Stimulated activated CD4-positive, alpha-beta T cell treated with anti-CD3 and anti-CD28 coated beads, Interleukin-2, amount 100 ng/mL, for 24 hours (primary cell): ENCODE results near the gene TAB3.
A peak's percentile ranks its signal among the peaks of the same experiment; 100 is the strongest.

Experiments used
- DNase-seq, 2 donors: peaks; one replicate each; pipeline ENCODE4 v3.0.0-alpha.2; 2020

TAB3 gene

DNA sequence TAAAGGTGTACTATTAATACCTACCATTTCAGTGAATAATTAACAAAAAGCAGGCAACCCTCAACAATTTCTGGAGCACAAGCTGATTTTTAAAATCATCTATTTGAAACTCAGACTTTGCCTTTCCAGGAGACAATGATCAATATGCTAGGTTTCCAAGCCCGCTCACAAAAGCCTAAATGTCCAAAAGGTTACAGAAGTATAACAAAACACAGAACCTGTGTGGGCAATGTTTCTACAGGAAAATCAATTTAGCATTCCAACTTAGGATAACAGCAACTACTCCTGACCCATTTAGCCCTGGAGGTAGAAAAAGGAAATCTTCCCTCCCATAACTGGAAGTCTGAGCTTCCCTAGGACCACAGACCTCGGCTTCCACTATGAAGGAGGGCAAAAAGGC, 3.9 kb downstream of the TAB3 start:
- no peak for DNase-seq

GRCh38 chrX:30883138-30883537, 5.9 kb downstream of the TAB3 start:
- no peak for DNase-seq

DNA sequence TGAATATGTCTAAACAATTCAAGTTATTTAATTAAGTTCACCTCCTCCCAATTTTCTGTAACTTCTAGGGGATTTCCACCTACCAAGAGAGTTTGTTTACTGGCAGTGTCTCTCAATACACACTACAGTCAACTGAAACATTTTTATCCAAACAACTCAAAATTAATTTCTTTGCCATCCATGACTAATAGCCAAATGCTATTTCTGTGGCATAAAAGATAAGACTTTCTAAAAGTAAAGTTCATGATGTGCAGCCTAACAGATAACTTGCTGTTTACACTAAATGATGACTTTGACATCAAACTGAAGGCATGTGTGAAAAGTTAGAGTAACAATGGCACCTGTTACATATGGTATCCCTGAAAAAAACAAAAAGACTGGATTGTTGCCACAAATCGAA, 7.3 kb downstream of the TAB3 start:
- DNase-seq = no peak

- DNase-seq = no peak
Measured at GRCh38 chrX:30881390-30881789, 7.7 kb downstream of the TAB3 start.

- DNase-seq = no peak
Measured at GRCh38 chrX:30880058-30880457, 9.0 kb downstream of the TAB3 start.

- no peak for DNase-seq
Measured at GRCh38 chrX:30876367-30876766, 12.7 kb downstream of the TAB3 start.

DNA sequence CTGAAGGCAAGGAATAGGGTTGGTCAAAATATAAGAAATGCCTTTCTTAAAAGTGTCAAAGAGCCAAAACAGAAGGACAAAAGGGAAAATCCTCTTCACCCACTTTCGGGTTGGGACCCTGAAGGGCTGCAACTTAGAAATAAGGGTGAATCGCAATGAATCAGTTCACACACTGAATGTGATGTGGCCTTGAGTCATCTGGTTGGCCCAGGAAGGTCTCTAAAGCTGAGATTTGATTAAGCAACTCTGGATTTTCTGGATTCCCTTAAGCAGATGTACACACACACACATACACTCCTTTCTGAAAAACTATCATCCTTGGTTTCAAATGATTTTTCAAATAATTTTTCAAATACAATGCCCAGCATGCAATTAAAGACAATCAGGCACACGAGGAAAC, 13.1 kb downstream of the TAB3 start:
- DNase-seq = peak in 1 of 2 donors; percentile 2

- DNase-seq = no peak
Measured at GRCh38 chrX:30874851-30875250, 14.2 kb downstream of the TAB3 start.

DNA sequence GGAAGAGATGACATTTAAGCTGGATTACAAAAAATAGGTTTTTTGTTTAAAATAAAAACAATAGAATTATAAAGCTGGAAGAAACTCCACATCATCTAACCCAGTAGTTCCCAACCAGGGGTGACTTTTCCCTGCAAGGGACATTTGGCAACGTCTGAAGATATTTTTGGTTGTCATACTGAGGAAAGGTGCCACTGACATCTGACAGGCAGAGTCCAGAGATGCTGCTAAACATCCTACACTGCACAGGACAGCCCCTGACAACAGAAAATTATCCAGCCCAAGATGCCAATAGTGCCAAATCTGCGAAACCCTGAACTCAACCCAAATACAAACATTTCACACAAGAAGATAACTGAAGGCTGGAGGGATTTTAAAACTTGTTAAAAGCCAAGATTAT, 18.5 kb downstream of the TAB3 start:
- DNase-seq = no peak

GRCh38 chrX:30865612-30866011, 23.4 kb downstream of the TAB3 start:
- no peak for DNase-seq

GRCh38 chrX:30865015-30865414, 24.0 kb downstream of the TAB3 start:
- peak; percentile 6 to 16 for DNase-seq

GRCh38 chrX:30864383-30864785, 24.7 kb downstream of the TAB3 start:
- no peak for DNase-seq

GRCh38 chrX:30863974-30864373, 25.1 kb downstream of the TAB3 start:
- DNase-seq = no peak

GRCh38 chrX:30858098-30858497, 31.0 kb downstream of the TAB3 start:
- no peak for DNase-seq

GRCh38 chrX:30851449-30851848, 37.6 kb downstream of the TAB3 start:
- DNase-seq = no peak

DNA sequence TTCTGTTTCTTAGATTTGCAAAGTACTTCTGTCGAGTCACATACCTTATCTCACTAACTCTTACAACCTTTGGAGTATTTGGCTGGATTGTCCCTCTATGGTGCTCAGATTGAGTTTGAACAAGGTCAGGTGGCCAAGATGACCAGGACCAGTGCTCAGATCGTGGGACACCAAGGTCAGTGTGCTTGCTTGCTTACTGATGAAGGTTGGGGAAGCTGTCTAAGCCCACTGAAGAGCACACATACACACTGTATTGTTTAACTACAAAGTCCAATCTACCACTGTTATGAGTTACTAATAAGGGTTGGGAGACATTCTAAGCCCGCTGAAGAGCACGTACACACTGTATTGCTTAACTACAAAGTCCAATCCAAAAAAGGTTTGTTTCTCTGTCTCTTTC, 53.7 kb downstream of the TAB3 start:
- no peak for DNase-seq

GRCh38 chrX:30833896-30834295, 55.2 kb downstream of the TAB3 start:
- DNase-seq = no peak

GRCh38 chrX:30831082-30831481, 58.0 kb downstream of the TAB3 start:
- peak; percentile 29 to 33 for DNase-seq

DNA sequence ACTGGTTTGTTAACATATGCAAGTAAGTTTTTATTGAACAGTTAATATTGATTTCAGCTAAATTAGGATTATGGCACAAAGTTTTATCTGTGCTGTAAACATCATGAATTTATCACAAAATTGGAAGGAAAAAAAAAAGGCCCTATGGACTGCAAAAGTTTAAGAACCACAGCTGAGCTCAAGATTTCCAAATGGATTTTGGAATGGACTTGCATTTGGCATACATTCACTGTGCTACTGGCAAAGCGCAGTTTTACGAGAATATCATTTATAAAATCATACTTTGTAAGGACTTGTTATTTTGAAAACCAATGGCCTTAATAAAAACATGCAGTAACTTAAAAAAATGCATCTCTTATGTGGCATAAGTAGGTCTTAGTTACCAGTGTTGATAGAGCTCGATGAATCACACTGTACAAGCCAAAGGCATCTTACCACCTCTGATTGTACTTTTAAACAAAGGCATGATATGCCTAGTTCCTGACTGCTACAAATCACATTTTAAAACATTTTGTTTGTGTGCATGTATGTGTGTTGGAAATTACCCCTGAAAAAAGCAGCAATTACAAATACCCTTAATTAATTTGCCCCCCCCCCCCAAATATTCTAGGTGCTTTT, 58.6 kb downstream of the TAB3 start:
- DNase-seq = no peak

GRCh38 chrX:30824275-30824674, 64.8 kb downstream of the TAB3 start:
- no peak for DNase-seq

GRCh38 chrX:30822764-30823163, 66.3 kb downstream of the TAB3 start:
- no peak for DNase-seq

DNA sequence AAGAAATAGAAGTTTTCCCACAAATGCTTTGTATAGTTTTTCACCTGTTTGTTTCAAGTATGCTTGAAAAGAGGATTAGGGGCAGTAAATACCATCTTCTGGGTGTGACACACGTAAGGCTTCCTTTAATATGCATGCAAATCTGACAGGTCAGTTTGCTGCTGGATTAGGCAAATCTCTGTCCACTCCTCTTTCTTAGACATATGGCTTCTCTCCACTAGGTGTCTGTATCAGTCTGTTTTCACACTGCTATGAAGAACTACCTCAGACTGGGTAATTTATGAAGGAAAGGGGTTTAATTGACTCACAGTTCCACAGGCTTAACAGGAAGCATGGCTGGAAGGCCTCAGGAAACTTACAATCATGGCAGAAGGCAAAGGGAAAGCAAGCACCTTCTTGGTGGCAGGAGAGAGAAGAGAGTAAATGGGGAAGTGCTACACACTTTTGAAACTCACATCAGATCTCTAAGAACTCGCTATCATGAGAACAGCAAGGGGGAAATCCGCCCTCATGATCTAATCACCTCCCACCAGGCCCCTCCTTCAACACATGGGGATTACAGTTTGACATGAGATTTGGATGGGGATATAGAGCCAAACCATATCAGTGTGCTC, 66.9 kb downstream of the TAB3 start:
- no peak for DNase-seq

DNA sequence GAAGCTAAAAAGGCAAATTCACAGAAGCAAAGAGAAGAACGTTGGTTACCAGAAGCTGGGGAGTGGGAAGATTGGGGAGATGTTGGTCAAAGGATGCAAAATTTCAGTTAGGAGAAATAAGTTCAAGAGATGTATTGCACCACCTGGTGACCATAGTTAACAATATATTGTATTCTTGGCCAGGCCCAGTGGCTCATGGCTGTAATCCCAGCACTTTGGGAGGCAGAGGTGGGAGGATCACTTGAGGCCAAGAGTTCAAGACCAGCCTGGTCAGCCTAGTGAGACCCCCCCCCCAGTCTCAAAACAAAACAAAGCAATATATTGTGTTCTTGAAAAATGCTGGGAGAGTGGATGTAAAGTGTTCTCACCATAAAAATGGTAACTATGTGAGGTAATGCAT, 67.9 kb downstream of the TAB3 start:
- DNase-seq = no peak

DNA sequence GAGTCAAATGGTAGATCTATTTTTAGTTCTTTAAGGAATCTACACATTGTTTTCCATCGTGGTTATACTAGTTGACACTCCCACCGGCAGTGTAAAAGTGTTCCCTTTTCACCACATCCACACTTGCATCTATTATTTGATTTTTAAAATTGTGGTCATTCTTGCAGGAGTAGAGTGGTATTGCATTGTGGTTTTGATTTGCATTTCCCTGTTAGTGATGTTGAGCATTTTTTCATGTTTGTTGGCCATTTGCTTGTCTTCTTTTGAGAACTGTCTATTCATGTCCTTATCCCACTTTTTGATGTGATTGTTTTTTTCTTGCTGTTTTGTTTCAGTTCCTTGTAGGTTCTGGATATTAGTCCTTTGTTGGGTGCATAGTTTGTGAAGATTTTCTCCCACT, 70.0 kb downstream of the TAB3 start:
- no peak for DNase-seq

DNA sequence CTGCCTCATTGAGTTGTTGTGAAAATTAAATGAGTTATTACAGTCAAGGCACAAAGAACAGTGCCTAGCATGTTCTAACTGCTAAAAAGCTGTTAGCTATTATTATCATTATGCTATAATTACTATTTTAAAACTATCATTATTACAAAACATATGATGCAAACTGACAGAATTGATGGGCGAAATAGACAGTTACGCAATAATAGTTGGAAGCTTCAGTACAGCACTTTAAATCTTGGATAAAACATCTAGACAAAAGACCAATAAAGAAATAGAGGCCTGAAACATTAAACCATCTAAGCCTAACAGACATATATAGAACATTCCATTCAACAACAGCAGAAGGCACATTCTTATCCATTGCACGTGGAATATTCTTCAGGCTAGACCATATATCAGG, 73.0 kb downstream of the TAB3 start:
- DNase-seq = no peak
